ENCODE measurements around the gene SAMD8. TPM values are rescaled to one million over a fixed set of nuclear protein-coding genes. Genes with fewer than 3 reads are reported as not detected.

Gene SAMD8
- total and polyA plus RNA-seq, 10 of the 15 experiments (the other 5 are each of a cell fraction or from before 2014, with no cell fraction given): 2.8 to 26.0 (median 9.3) TPM

DNA sequence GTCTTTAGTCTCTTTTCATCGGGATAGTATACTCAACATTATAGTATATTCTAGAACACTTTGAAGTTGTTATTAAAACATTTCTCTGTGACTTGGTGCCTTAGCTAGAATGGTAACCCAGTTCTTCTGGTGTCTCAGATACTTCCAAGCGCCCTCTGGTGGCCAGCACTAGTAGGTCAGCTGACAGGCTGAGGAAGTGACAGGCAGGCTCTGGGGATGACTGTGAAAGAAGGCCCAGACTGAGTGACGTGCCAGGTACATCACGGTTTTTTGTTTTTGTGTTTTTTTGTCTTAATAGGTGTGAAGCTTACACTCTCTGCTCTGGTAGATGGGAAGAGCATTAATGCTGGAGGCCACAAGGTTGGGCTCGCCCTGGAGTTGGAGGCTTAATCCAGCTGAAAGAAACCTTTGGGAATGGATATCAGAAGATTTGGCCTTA lies 119.2 kb downstream of the SAMD8 start:
- peak; percentile 43 for ATAC-seq
- CTCF ChIA-PET: interaction anchor here (0.6 to 14.5 kb wide), 19 partner anchors 8 to 987 kb away, joined by 3 to 207 read pairs (median 5); partner anchors contain the start of genes SAMD8 and VDAC2
- RAD21 ChIA-PET (ENCODE audit: unreplicated experiment): interaction anchor here (0.6 to 2.2 kb wide), 7 partner anchors 21 to 547 kb away, joined by 3 to 17 read pairs (median 4); partner anchors contain the start of gene VDAC2
- DNase-seq (ENCODE audit: low read depth, low spot score): peak; percentile 40
- Histone ChIP-seq H4K20me1 (ENCODE audit: control insufficient read depth, insufficient read depth) (peaks cover 2% of the 10 kb centered on the region; the same call in 1 of the 2 replicates), H3K9me3 (replicated peaks; ENCODE audit: control insufficient read depth, insufficient read depth, low read length) (no peaks in the 10 kb centered on the region), H3K27ac (ENCODE audit: control insufficient read depth, insufficient read depth) (no peak overlapping the region), H2AFZ (ENCODE audit: control insufficient read depth, low read depth, low read length) (no peak overlapping the region), H3K4me2 (ENCODE audit: control insufficient read depth, insufficient read depth) (no peak overlapping the region), H3K4me1 (ENCODE audit: control insufficient read depth, insufficient read depth, low read length) (peaks cover 9% of the 10 kb centered on the region), H3K79me2 (ENCODE audit: control insufficient read depth, insufficient read depth, low read length) (peaks cover 28% of the 10 kb centered on the region), H3K9ac (ENCODE audit: control insufficient read depth, insufficient read depth, low read length) (no peak overlapping the region), H3K36me3 (ENCODE audit: control insufficient read depth in 2 of 2, insufficient read depth in 2 of 2, low read length in 1 of 2) (peaks cover 21 to 39% of the 10 kb centered on the region in 2 experiments), H3K4me3 (no peak overlapping the region), H3K27me3 (replicated peaks in 1 of 2; ENCODE audit: control insufficient read depth in 2 of 2, insufficient read depth in 2 of 2, low read length in 1 of 2) (no peaks in the 10 kb centered on the region)
- WGBS (ENCODE audit: insufficient coverage, insufficient replicate concordance, low lambda C conversion rate, missing lambda C conversion rate): 21% methylated on average over 5 of the region's 5 CpGs
- SMC1A ChIA-PET (ENCODE audit: uncharacterized antibody, unreplicated experiment): interaction anchor here (0.9 to 3.4 kb wide), 12 partner anchors 9 to 986 kb away, joined by 3 to 21 read pairs (median 4); no protein-coding TSS in a partner anchor
- in situ Hi-C loops (cut with MboI) (loop anchor here (5.0 to 10.0 kb wide), 3 partner anchors 118 to 1346 kb away; partner anchors contain the start of gene SAMD8), intact Hi-C loops (cut with micrococcal nuclease; ENCODE audit: unreplicated experiment) (loop anchor here (2.0 to 5.0 kb wide), 2 partner anchors 20 to 1343 kb away; partner anchors contain the start of gene VDAC2)
- POLR2A ChIA-PET: interaction anchor here (1.0 to 5.1 kb wide), 2 partner anchors 20 to 119 kb away, joined by 3 to 21 read pairs; partner anchors contain the start of genes SAMD8 and VDAC2
- peak; percentile 71 for FAIRE-seq
- BruUV-seq (replicated peaks): no TSS peak
- no peak for TF ChIP-seq ZBED1 (IDR thresholded peaks at IDR 0.05; ENCODE audit: borderline replicate concordance)
- TF ChIP-seq, protein P1, sequence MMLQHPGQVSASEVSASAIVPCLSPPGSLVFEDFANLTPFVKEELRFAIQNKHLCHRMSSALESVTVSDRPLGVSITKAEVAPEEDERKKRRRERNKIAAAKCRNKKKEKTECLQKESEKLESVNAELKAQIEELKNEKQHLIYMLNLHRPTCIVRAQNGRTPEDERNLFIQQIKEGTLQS (IDR thresholded peaks at IDR 0.05; ENCODE audit: borderline replicate concordance, extremely low read depth, low read depth, low read length): peak; percentile 54; the same call in 1 of the 2 replicates
- TF ChIP-seq CREM (IDR thresholded peaks at IDR 0.05; ENCODE audit: low read depth): peak; percentile 74
- no peak for TF ChIP-seq RCOR1 (conservative IDR thresholded peaks at IDR 0.05; ENCODE audit: low read depth, low read length)
- TF ChIP-seq BCL11A (IDR thresholded peaks at IDR 0.05; ENCODE audit: low read depth, low read length): no peak
- no peak for TF ChIP-seq NFXL1 (IDR thresholded peaks at IDR 0.05; ENCODE audit: borderline replicate concordance)
- TF ChIP-seq SMAD5 (IDR thresholded peaks at IDR 0.05; ENCODE audit: low read depth): no peak
- TF ChIP-seq SREBF1 (IDR thresholded peaks at IDR 0.05; ENCODE audit: low read length): no peak
- TF ChIP-seq CREB1 (IDR thresholded peaks at IDR 0.05; ENCODE audit: low read depth): peak; percentile 82
- TF ChIP-seq CHD2 (IDR thresholded peaks at IDR 0.05; ENCODE audit: borderline replicate concordance, low read depth, low read length): no peak
- 0 out of 2 replicates have a peak, but pooled peaks have one; percentile 19 for TF ChIP-seq POLR2A (IDR thresholded peaks at IDR 0.05; ENCODE audit: low read depth, low read length)
- no peak for TF ChIP-seq EGR1 (IDR thresholded peaks at IDR 0.05; ENCODE audit: borderline replicate concordance in 1 of 2, low read depth in 2 of 2, low read length in 2 of 2)
- no peak for TF ChIP-seq KAT2A (conservative IDR thresholded peaks at IDR 0.05; ENCODE audit: control insufficient read depth, low read depth, low read length)
- TF ChIP-seq, protein P2, sequence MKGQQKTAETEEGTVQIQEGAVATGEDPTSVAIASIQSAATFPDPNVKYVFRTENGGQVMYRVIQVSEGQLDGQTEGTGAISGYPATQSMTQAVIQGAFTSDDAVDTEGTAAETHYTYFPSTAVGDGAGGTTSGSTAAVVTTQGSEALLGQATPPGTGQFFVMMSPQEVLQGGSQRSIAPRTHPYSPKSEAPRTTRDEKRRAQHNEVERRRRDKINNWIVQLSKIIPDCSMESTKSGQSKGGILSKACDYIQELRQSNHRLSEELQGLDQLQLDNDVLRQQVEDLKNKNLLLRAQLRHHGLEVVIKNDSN (IDR thresholded peaks at IDR 0.05; ENCODE audit: borderline replicate concordance, extremely low read length, insufficient read depth, low read depth, low read length): peak; percentile 51
- no peak for TF ChIP-seq NFYB (IDR thresholded peaks at IDR 0.05; ENCODE audit: insufficient read depth, low read depth, low read length)
- no peak; the same call in 1 of the 2 replicates for TF ChIP-seq ATF7 (IDR thresholded peaks at IDR 0.05; ENCODE audit: low read depth)
- TF ChIP-seq CBX5 (IDR thresholded peaks at IDR 0.05; ENCODE audit: low read depth): 0 out of 2 replicates have a peak, but pooled peaks have one; percentile 34
- TF ChIP-seq IKZF1 (conservative IDR thresholded peaks at IDR 0.05): no peak
- peak; percentile 85 for TF ChIP-seq RAD51 (IDR thresholded peaks at IDR 0.05)
- 0 out of 2 replicates have a peak, but pooled peaks have one; percentile 65 for TF ChIP-seq STAT1 (conservative IDR thresholded peaks at IDR 0.05)
- no peak for TF ChIP-seq EZH2 (IDR thresholded peaks at IDR 0.05; ENCODE audit: borderline replicate concordance, control insufficient read depth, low read depth, low read length)

Measured in GM12878 (cell line).